ENCODE measurements around the gene ZNF799. TPM values are rescaled to one million over a fixed set of nuclear protein-coding genes. Genes with fewer than 3 reads are reported as not detected.

ZNF799 gene
- total and polyA plus RNA-seq, 2 of the 13 experiments (the other 11 are each of a cell fraction or from before 2014, with no cell fraction given), result 7.7 to 17.9 TPM

- 0 out of 2 replicates have a peak, but pooled peaks have one; percentile 58 for TF ChIP-seq MED1 (CRISPR knock-in tag; IDR thresholded peaks at IDR 0.05)
- peak; percentile 49; the same call in 1 of the 2 replicates for TF ChIP-seq MEIS1 (CRISPR knock-in tag; IDR thresholded peaks at IDR 0.05; ENCODE audit: borderline replicate concordance)
- TF ChIP-seq E2F1 (CRISPR knock-in tag; IDR thresholded peaks at IDR 0.05), result peak; percentile 46; the same call in 1 of the 2 replicates
- no peak for TF ChIP-seq ZNF670 (CRISPR knock-in tag; IDR thresholded peaks at IDR 0.05; ENCODE audit: borderline replicate concordance)
- peak; percentile 74; the same call in 1 of the 2 replicates for TF ChIP-seq PRDM10 (CRISPR knock-in tag; IDR thresholded peaks at IDR 0.05; ENCODE audit: low read depth)
- peak; percentile 81; the same call in 1 of the 2 replicates for TF ChIP-seq AHR (CRISPR knock-in tag; IDR thresholded peaks at IDR 0.05)
- TF ChIP-seq HDAC1 (CRISPR knock-in tag; IDR thresholded peaks at IDR 0.05), result peak; percentile 52
- peak; percentile 89 for TF ChIP-seq ZNF574 (CRISPR knock-in tag; IDR thresholded peaks at IDR 0.05)
- TF ChIP-seq REL (CRISPR knock-in tag; conservative IDR thresholded peaks at IDR 0.05), result no peak
- TF ChIP-seq, protein P1, sequence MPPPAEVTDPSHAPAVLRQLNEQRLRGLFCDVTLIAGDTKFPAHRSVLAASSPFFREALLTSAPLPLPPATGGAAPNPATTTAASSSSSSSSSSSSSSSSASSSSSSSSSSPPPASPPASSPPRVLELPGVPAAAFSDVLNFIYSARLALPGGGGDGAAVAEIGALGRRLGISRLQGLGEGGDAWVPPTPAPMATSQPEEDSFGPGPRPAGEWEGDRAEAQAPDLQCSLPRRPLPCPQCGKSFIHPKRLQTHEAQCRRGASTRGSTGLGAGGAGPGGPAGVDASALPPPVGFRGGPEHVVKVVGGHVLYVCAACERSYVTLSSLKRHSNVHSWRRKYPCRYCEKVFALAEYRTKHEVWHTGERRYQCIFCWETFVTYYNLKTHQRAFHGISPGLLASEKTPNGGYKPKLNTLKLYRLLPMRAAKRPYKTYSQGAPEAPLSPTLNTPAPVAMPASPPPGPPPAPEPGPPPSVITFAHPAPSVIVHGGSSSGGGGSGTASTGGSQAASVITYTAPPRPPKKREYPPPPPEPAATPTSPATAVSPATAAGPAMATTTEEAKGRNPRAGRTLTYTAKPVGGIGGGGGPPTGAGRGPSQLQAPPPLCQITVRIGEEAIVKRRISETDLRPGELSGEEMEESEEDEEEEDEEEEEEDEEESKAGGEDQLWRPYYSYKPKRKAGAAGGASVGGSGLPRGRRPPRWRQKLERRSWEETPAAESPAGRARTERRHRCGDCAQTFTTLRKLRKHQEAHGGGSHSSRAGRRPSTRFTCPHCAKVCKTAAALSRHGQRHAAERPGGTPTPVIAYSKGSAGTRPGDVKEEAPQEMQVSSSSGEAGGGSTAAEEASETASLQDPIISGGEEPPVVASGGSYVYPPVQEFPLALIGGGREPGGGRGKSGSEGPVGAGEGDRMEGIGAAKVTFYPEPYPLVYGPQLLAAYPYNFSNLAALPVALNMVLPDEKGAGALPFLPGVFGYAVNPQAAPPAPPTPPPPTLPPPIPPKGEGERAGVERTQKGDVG (CRISPR knock-in tag; IDR thresholded peaks at IDR 0.05; ENCODE audit: borderline replicate concordance), result no peak
- TF ChIP-seq DRAP1 (CRISPR knock-in tag; IDR thresholded peaks at IDR 0.05), result peak; percentile 92
- TF ChIP-seq RFXANK (CRISPR knock-in tag; IDR thresholded peaks at IDR 0.05), result no peak
- peak; percentile 52; the same call in 1 of the 2 replicates for TF ChIP-seq ZBTB33 (CRISPR knock-in tag; IDR thresholded peaks at IDR 0.05)
These were observed 35.6 kb downstream of the ZNF799 start, which contains the start of gene ZNF442 (continued) for GRCh38 chr19:12365236-12366162.
